Calu3 (cell line): Measurements from ENCODE around the gene DHRS9. TPM values are rescaled to one million over a fixed set of nuclear protein-coding genes. Genes with fewer than 3 reads are reported as not detected.

ENCODE experiments used
- BruUV-seq: library from RNA; stranded (reverse); fragments of 400-500 nt; replicated peaks from 2 replicates; lab custom pipeline; 2021; lab: Mats Ljungman, UMichigan
- CTCF ChIA-PET: fragments of 300-600 bp; sonication (Branson Sonifier 250); formaldehyde crosslinking; loops from one replicate; lab custom pipeline; 2022; ENCODE audit warnings: antibody characterized with exemption; lab: Charles Lee
- DNase-seq: peaks from one replicate; pipeline ENCODE4 v3.0.0; 2022
- H3K27ac Mint-ChIP-seq: one replicate; pipeline ENCODE4 v1.8.0; 2022; ENCODE audit warnings: mixed read lengths; ENCODE audit not compliant: unreplicated experiment
- H3K27me3 Mint-ChIP-seq: one replicate; pipeline ENCODE4 v1.8.0; 2022; ENCODE audit warnings: mixed read lengths; ENCODE audit not compliant: unreplicated experiment
- H3K36me3 Mint-ChIP-seq: one replicate; pipeline ENCODE4 v1.8.0; 2022; ENCODE audit warnings: mild to moderate bottlenecking, moderate library complexity, mixed read lengths; ENCODE audit not compliant: insufficient read depth, unreplicated experiment
- H3K4me1 Mint-ChIP-seq: one replicate; pipeline ENCODE4 v1.8.0; 2022; ENCODE audit warnings: mild to moderate bottlenecking, low read depth, mixed read lengths; ENCODE audit not compliant: unreplicated experiment
- H3K4me3 Mint-ChIP-seq: one replicate; pipeline ENCODE4 v1.8.0; 2022; ENCODE audit warnings: mild to moderate bottlenecking, low read depth, moderate library complexity, mixed read lengths; ENCODE audit not compliant: unreplicated experiment
- H3K9me3 Mint-ChIP-seq: one replicate; pipeline ENCODE4 v1.8.0; 2022; ENCODE audit warnings: low read depth, mixed read lengths; ENCODE audit not compliant: unreplicated experiment
- intact Hi-C: fragments of 100-400 bp; cut with micrococcal nuclease; formaldehyde crosslinking; loops from one replicate; pipeline ENCODE4 v1.10.0; 2022; ENCODE audit not compliant: unreplicated experiment
- total RNA-seq: library from RNA; stranded (reverse); gene quantifications from 2 replicates; pipeline ENCODE4 v1.2.3, GENCODE V29; 2022
- TF ChIP-seq, protein P1 (sequence below): fragments of 200-600 bp; IDR thresholded peaks from one replicate; pipeline ENCODE4 v1.8.0; 2022; ENCODE audit warnings: antibody characterized with exemption; ENCODE audit not compliant: unreplicated experiment

The DHRS9 gene
- total RNA-seq, 1 experiment from 2014 or later, result 16.6 TPM

- Mint-ChIP-seq H3K27ac (no peak overlapping the region), H3K4me1 (peaks cover 38% of the 10 kb centered on the region), H3K27me3 (no peaks in the 10 kb centered on the region), H3K9me3 (peaks cover 4% of the 10 kb centered on the region), H3K36me3 (peaks cover 5% of the 10 kb centered on the region), H3K4me3 (no peak overlapping the region)
- intact Hi-C loops, result no loop called here
- no peak for DNase-seq
- TF ChIP-seq, protein P1, sequence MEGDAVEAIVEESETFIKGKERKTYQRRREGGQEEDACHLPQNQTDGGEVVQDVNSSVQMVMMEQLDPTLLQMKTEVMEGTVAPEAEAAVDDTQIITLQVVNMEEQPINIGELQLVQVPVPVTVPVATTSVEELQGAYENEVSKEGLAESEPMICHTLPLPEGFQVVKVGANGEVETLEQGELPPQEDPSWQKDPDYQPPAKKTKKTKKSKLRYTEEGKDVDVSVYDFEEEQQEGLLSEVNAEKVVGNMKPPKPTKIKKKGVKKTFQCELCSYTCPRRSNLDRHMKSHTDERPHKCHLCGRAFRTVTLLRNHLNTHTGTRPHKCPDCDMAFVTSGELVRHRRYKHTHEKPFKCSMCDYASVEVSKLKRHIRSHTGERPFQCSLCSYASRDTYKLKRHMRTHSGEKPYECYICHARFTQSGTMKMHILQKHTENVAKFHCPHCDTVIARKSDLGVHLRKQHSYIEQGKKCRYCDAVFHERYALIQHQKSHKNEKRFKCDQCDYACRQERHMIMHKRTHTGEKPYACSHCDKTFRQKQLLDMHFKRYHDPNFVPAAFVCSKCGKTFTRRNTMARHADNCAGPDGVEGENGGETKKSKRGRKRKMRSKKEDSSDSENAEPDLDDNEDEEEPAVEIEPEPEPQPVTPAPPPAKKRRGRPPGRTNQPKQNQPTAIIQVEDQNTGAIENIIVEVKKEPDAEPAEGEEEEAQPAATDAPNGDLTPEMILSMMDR, result no peak
- BruUV-seq, result no TSS peak
- CTCF ChIA-PET, result no interaction called here
Observed at GRCh38 chr2:169029341-169029740, 40.0 kb upstream of the DHRS9 start.

DNA sequence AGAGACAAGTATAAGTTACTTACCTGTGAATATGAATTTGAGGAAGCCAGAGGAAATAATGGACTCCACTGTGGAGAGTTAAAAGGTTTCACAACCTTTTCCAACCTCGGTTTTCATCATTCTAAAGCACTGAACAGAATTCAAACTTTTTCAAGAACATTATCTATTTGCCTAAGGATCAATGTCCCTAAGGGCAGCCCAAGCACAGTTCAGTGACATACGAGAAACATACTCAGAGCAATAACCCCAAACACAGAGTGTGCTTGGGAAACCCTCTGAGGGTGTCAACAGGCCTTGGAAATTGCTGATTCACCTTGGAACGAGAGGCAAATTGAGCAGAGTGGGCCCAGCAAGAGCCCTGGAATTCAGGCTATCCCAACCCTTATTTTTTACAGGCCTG, 38.2 kb upstream of the DHRS9 start, which contains the start of gene ABCB11:
ABCB11 (minus strand) TSS at position 123 of the 400 bp plus-strand sequence. CDS start 13,199 bp downstream, outside the sequence.
- Mint-ChIP-seq H3K9me3 (peaks cover 6% of the 10 kb centered on the region), H3K4me1 (peaks cover 41% of the 10 kb centered on the region), H3K36me3 (peaks cover 18% of the 10 kb centered on the region), H3K27ac (peak within 1 kb of the TSS; percentile 18), H3K4me3 (no peak within 1 kb of the TSS), H3K27me3 (no peaks in the 10 kb centered on the region)
- no peak for DNase-seq
- BruUV-seq, result no TSS peak
- TF ChIP-seq, protein P1, result no peak
- CTCF ChIA-PET, result no interaction called here
- intact Hi-C loops, result no loop called here

GRCh38 chr2:169034256-169034655, 35.1 kb upstream of the DHRS9 start:
- H3K9me3 Mint-ChIP-seq, result peaks cover 6% of the 10 kb centered on the region
- peaks cover 37% of the 10 kb centered on the region for H3K36me3 Mint-ChIP-seq
- DNase-seq, result peak; percentile 91
- CTCF ChIA-PET, result interaction anchor here (0.8 to 5.4 kb wide), 14 partner anchors 11 to 219 kb away, joined by 3 to 44 read pairs (median 4); no protein-coding TSS in a partner anchor
- intact Hi-C loops, result loop anchor here (1.0 to 2.0 kb wide), 5 partner anchors 20 to 185 kb away; no protein-coding TSS in a partner anchor
- peak overlapping the region; percentile 76 for H3K27ac Mint-ChIP-seq
- H3K4me3 Mint-ChIP-seq, result peak overlapping the region; percentile 41
- BruUV-seq, result no TSS peak
- no peaks in the 10 kb centered on the region for H3K27me3 Mint-ChIP-seq
- TF ChIP-seq, protein P1, result no peak
- peaks cover 72% of the 10 kb centered on the region for H3K4me1 Mint-ChIP-seq

- CTCF ChIA-PET, result interaction anchor here (0.8 to 5.4 kb wide), 13 partner anchors 12 to 220 kb away, joined by 3 to 44 read pairs (median 4); no protein-coding TSS in a partner anchor
- Mint-ChIP-seq H3K27ac (peak overlapping the region; percentile 76), H3K36me3 (peaks cover 37% of the 10 kb centered on the region), H3K9me3 (peaks cover 10% of the 10 kb centered on the region), H3K4me3 (peak overlapping the region; percentile 41), H3K4me1 (peaks cover 78% of the 10 kb centered on the region), H3K27me3 (no peaks in the 10 kb centered on the region)
- TF ChIP-seq, protein P1, result no peak
- BruUV-seq, result TSS peak; percentile 78
- intact Hi-C loops, result loop anchor here (1.0 to 2.0 kb wide), 5 partner anchors 21 to 186 kb away; no protein-coding TSS in a partner anchor
- no peak for DNase-seq
Observed at GRCh38 chr2:169034984-169035544, 34.3 kb upstream of the DHRS9 start.
